HEK293 (cell line): ENCODE results near the gene ATG4A.

ENCODE experiments used
- KLF10 ChIP-seq: fragments of 450-650 bp; IDR thresholded peaks from 2 replicates; pipeline ENCODE4 v1.5.1; 2018; ENCODE audit warnings: missing biosample characterization, mild to moderate bottlenecking, missing genetic modification characterization
- SETDB1 ChIP-seq: IDR thresholded peaks from one replicate; pipeline ENCODE4 v1.6.1; 2017; ENCODE audit warnings: mild to moderate bottlenecking, low read length, moderate library complexity, mixed read lengths; ENCODE audit not compliant: insufficient read length
- ZBTB1 ChIP-seq: fragments of 450-650 bp; formaldehyde crosslinking; IDR thresholded peaks from 2 replicates; pipeline ENCODE4 v1.5.1; 2016; ENCODE audit warnings: missing biosample characterization, missing genetic modification characterization
- ZBTB48 ChIP-seq: fragments of 450-650 bp; formaldehyde crosslinking; IDR thresholded peaks from 2 replicates; pipeline ENCODE4 v1.5.1; 2016; ENCODE audit warnings: missing biosample characterization, missing genetic modification characterization
- ZNF175 ChIP-seq: fragments of 450-650 bp; formaldehyde crosslinking; IDR thresholded peaks from 2 replicates; pipeline ENCODE4 v1.5.1; 2016; ENCODE audit warnings: missing biosample characterization, missing genetic modification characterization
- ZNF335 ChIP-seq: fragments of 450-650 bp; formaldehyde crosslinking; conservative IDR thresholded peaks from 2 replicates; pipeline ENCODE4 v1.5.1; 2016; ENCODE audit warnings: missing biosample characterization, missing genetic modification characterization
- ZNF394 ChIP-seq: fragments of 450-650 bp; formaldehyde crosslinking; IDR thresholded peaks from 2 replicates; pipeline ENCODE4 v1.5.1; 2016; ENCODE audit warnings: missing biosample characterization, missing genetic modification characterization, mild to moderate bottlenecking, moderate library complexity, borderline replicate concordance
- ZNF530 ChIP-seq: fragments of 450-650 bp; formaldehyde crosslinking; IDR thresholded peaks from 2 replicates; pipeline ENCODE4 v1.5.1; 2016; ENCODE audit warnings: low read depth, missing biosample characterization, missing genetic modification characterization
- ZNF621 ChIP-seq: fragments of 450-650 bp; formaldehyde crosslinking; IDR thresholded peaks from 2 replicates; pipeline ENCODE4 v1.5.1; 2017; ENCODE audit warnings: missing biosample characterization, missing genetic modification characterization
- ZNF677 ChIP-seq: fragments of 450-650 bp; IDR thresholded peaks from 2 replicates; pipeline ENCODE4 v1.5.0; 2018; ENCODE audit warnings: missing biosample characterization, mild to moderate bottlenecking, missing genetic modification characterization, moderate library complexity
- TF ChIP-seq, protein P1 (sequence below): fragments of 450-650 bp; formaldehyde crosslinking; IDR thresholded peaks from 2 replicates; pipeline ENCODE4 v1.5.1; 2016; ENCODE audit warnings: missing biosample characterization, missing genetic modification characterization
- TF ChIP-seq, protein P2 (sequence below): fragments of 450-650 bp; formaldehyde crosslinking; IDR thresholded peaks from 2 replicates; pipeline ENCODE4 v1.5.1; 2016; ENCODE audit warnings: missing biosample characterization, missing genetic modification characterization

DNA sequence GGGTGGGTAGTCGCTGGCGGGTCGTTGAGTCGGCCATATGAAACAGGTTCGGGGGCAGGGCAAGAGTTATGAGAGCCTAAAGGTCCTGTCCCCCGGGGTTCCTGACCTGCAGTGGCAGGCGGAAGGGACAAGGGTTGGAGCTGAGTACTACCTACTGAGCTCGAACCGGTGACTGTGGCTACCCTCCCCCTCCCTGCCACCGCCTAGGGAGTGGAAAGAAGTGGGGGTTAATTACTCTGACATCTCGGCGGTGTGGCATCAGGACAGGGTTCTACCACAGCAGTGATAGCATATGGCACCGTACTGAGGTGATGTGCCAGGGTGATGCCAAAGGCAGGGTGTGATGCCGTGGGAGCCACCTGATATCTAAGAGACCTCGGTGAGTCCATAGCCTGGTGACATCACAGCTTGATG is 307 bp downstream of the ATG4A start:
- TF ChIP-seq, protein P1, sequence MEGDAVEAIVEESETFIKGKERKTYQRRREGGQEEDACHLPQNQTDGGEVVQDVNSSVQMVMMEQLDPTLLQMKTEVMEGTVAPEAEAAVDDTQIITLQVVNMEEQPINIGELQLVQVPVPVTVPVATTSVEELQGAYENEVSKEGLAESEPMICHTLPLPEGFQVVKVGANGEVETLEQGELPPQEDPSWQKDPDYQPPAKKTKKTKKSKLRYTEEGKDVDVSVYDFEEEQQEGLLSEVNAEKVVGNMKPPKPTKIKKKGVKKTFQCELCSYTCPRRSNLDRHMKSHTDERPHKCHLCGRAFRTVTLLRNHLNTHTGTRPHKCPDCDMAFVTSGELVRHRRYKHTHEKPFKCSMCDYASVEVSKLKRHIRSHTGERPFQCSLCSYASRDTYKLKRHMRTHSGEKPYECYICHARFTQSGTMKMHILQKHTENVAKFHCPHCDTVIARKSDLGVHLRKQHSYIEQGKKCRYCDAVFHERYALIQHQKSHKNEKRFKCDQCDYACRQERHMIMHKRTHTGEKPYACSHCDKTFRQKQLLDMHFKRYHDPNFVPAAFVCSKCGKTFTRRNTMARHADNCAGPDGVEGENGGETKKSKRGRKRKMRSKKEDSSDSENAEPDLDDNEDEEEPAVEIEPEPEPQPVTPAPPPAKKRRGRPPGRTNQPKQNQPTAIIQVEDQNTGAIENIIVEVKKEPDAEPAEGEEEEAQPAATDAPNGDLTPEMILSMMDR (tag by site-specific recombination), result no peak
- TF ChIP-seq ZNF621 (tag by site-specific recombination) (no peak), ZNF677 (tag by site-specific recombination) (no peak), SETDB1 (no peak), ZBTB1 (no peak), ZNF175 (tag by site-specific recombination) (no peak), ZNF335 (0 out of 2 replicates have a peak, but pooled peaks have one; percentile 14), ZNF530 (tag by site-specific recombination) (no peak), ZNF394 (no peak), KLF10 (tag by site-specific recombination) (no peak), ZBTB48 (tag by site-specific recombination) (peak; percentile 70; the same call in 1 of the 2 replicates)
- TF ChIP-seq, protein P2, sequence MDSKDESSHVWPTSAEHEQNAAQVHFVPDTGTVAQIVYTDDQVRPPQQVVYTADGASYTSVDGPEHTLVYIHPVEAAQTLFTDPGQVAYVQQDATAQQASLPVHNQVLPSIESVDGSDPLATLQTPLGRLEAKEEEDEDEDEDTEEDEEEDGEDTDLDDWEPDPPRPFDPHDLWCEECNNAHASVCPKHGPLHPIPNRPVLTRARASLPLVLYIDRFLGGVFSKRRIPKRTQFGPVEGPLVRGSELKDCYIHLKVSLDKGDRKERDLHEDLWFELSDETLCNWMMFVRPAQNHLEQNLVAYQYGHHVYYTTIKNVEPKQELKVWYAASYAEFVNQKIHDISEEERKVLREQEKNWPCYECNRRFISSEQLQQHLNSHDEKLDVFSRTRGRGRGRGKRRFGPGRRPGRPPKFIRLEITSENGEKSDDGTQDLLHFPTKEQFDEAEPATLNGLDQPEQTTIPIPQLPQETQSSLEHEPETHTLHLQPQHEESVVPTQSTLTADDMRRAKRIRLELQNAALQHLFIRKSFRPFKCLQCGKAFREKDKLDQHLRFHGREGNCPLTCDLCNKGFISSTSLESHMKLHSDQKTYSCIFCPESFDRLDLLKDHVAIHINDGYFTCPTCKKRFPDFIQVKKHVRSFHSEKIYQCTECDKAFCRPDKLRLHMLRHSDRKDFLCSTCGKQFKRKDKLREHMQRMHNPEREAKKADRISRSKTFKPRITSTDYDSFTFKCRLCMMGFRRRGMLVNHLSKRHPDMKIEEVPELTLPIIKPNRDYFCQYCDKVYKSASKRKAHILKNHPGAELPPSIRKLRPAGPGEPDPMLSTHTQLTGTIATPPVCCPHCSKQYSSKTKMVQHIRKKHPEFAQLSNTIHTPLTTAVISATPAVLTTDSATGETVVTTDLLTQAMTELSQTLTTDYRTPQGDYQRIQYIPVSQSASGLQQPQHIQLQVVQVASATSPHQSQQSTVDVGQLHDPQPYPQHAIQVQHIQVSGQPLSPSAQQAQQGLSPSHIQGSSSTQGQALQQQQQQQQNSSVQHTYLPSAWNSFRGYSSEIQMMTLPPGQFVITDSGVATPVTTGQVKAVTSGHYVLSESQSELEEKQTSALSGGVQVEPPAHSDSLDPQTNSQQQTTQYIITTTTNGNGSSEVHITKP (tag by site-specific recombination), result no peak
